HG02623 (cell line): ENCODE results near the gene RGPD3.
"Not testable (repeated sequence)": the region's sequence is repeated elsewhere in the genome, so short reads cannot be mapped to it uniquely, and the experiment has no call there.

Experiments
- ATAC-seq: cut with Tn5 transposase; IDR thresholded peaks from one replicate; pipeline ENCODE4 v1.9.1; 2021; ENCODE audit warnings: moderate library complexity; ENCODE audit not compliant: unreplicated experiment

Gene RGPD3

GRCh38 chr2:106468107-106468506, at the start of gene RGPD3:
RGPD3 (minus strand) TSS chr2:106468413; CDS start chr2:106468288, 125 bp downstream.
- ATAC-seq, result not testable (repeated sequence)

GRCh38 chr2:106517329-106517728, 49.1 kb upstream of the RGPD3 start:
- no peak for ATAC-seq

GRCh38 chr2:106516864-106517263, 48.7 kb upstream of the RGPD3 start:
- ATAC-seq, result no peak

- ATAC-seq, result no peak
Observed at GRCh38 chr2:106516436-106516835, 48.2 kb upstream of the RGPD3 start.

DNA sequence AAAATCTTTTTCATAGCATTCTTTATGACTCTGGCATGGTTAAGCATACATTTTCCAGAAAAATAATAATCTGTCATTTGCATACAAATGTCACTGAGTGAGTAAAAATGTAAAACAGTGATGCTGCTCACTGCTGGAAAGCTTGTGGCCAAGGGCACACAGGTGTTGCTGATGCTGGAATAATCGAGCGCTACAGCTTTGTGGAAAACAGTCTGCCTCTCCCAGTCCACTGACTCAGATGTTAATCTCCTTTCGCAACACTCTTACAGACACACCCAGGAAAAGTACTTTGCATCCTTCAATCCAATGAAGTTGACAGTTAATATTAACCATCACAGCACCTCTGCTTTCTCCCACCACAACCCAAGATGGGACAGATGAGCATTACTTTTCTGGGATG, 46.6 kb upstream of the RGPD3 start:
- ATAC-seq, result not testable (repeated sequence)

GRCh38 chr2:106513391-106513790, 45.2 kb upstream of the RGPD3 start:
- not testable (repeated sequence) for ATAC-seq

DNA sequence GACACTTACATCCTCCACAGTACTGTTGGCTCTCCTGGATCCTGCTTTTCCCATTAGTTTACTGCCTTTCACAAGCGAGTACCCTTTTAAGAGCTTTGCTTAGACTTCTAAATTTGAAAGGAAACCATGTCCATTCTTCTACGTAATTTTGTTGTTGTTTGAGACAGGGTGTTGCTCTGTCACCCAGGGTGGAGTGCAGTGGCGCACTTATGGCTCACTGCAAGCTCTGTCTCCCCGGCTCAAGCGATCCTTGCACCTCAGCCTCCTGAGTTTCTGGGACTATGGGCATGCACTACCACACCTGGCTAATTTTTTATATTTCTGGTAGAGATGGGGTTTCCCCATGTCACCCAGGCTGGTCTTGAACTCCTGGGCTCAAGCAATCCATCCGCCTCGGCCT, 43.7 kb upstream of the RGPD3 start:
- ATAC-seq, result not testable (repeated sequence)

- ATAC-seq, result not testable (repeated sequence)
Observed at GRCh38 chr2:106511476-106511901, 43.3 kb upstream of the RGPD3 start.

DNA sequence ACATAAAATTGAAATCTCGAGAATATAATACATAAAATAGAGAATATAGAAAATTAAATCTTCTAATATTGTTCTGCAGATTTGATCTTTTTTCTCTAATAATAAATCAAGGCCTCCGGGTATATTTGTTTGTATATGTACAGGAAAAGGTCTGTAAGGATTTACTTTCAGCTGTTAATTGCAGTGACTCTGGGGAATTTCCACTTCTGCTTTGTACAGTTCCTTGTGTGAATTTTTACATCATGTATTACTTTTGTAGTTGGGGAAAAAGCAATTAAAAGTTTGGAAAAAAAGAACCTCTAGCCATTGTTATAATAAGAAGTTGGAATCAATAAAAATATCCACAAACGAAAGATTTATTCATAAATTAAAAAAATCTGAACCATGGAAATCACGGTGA, 42.6 kb upstream of the RGPD3 start:
- ATAC-seq, result not testable (repeated sequence)

GRCh38 chr2:106509374-106509770, 41.2 kb upstream of the RGPD3 start:
- ATAC-seq, result not testable (repeated sequence)

DNA sequence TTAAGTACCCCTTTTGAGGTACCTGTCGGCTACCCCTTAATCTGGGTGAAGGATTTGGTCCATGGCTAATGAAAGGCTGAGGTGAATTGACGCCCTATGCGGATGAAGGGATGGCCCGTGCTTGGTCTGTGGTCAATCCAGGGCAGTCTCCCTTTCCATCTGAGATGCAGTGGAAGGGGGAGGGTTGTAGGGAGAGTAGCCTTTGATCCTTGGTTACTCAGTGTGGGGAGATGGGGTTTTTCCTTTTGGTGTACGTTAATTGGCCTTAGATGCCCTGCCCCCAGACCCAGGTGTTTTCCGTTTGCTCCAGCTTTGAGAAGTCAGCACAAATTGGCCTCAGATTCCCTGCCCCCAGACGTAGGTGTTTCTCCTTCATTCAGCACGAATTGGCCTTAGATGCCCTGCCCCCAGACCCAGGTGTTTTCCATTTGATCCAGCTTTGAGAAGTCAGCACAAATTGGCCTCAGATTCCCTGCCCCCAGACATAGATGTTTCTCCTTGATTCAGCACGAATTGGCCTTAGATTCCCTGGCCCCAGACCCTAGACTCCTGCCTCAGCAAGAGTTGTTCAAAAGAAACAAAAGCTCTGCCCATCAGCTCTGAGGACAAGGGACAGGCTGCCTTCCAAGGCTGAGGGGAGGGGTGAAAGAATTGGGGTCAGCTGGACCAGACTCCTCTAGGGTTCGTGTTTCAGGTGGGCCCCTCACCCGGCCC, 40.6 kb upstream of the RGPD3 start:
- not testable (repeated sequence) for ATAC-seq

GRCh38 chr2:106506002-106506687, 37.9 kb upstream of the RGPD3 start:
- not testable (repeated sequence) for ATAC-seq

DNA sequence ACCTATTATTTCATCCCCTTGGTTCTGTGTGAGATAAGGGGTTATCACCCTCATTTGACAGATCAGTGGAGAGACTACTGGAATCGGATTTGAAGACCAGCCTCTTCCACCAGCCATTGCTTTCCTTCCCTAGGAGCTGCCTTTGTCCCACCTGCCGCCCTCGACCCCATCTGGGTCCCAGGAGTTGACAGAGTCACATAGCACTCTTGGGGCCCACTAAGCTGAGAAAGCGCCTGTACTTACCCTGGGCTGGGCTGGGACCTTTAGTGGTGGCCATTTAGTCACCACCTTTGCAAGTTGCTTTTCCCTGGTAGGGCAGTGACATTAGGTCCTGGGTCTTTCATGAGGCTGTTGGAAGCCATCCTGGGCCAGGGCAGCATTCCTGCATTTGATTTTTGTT, 36.6 kb upstream of the RGPD3 start:
- not testable (repeated sequence) for ATAC-seq

DNA sequence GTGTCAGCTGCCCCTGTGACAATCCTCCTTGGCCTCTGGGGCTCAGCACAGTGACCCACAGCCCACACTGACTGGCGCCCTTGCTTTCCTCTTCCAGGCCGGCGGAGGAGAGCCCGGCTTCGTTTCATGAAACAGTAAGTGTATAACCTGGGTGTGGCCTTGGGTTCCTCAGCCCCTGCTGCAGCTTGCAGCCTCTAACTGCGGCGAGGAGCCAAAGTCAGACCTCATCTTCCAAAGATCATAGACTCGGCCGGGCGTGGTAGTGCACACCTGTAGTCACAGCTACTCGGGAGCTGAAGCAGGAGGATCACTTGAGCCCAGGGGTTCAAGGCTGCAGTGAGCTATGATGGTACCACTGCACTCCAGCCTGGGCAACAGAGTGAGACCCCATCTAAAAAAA, 36.0 kb upstream of the RGPD3 start:
- not testable (repeated sequence) for ATAC-seq

GRCh38 chr2:106502351-106502750, 34.1 kb upstream of the RGPD3 start:
- not testable (repeated sequence) for ATAC-seq

- not testable (repeated sequence) for ATAC-seq
Observed at GRCh38 chr2:106500350-106500749, 32.1 kb upstream of the RGPD3 start.

GRCh38 chr2:106498549-106498948, 30.3 kb upstream of the RGPD3 start:
- not testable (repeated sequence) for ATAC-seq

GRCh38 chr2:106492913-106493312, 24.7 kb upstream of the RGPD3 start:
- ATAC-seq, result not testable (repeated sequence)

DNA sequence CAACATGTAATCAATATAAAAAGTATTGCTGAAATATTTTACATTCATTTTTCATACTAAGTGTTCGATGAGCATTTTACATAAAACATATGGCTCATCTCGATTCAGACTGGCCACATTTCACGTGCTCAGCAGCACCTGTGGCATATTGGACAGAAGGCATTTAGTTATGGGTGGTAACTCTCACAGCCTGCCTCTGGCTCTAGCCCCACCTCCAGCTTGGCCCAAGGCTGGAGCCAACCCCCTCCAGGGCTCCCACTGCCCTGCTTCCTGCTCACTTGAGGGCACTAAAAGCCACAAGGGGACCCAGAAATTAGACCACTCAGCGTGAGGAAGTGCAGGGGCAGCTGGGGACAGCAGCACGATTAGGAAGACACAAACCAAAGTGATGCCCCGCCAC, 24.2 kb upstream of the RGPD3 start:
- ATAC-seq, result not testable (repeated sequence)

DNA sequence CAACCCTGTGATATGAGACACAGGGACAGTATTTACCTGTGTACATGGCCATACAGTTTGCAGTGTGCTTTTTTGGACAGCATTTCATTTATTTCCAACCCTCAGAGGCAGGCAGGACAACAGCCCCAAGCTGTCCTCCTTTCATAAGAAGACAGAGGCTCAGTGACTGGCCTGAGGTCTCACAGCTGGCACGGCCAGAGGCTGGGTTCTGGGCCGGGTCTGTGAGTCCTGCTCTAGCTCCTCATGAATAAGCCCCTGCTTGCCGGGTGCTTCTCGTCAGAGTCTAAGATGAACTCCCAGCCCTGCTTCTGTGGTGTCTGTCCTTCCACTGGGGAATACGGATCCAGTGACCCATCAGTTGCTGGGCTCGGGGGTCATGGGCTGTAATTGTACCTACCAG, 21.5 kb upstream of the RGPD3 start:
- ATAC-seq, result not testable (repeated sequence)

- not testable (repeated sequence) for ATAC-seq
Observed at GRCh38 chr2:106487386-106488191, 19.4 kb upstream of the RGPD3 start.
